Right atrium auricular region (tissue), 2 donors: ENCODE data around the gene LRRC71. TPM values are rescaled to one million over a fixed set of nuclear protein-coding genes. Genes with fewer than 3 reads are reported as not detected.
A peak's percentile ranks its signal among the peaks of the same experiment; 100 is the strongest.

Source experiments
- DNase-seq: peaks from one replicate; pipeline ENCODE4 v3.0.0-alpha.2; 2019; ENCODE audit warnings: low spot score
- H3K27ac ChIP-seq, 2 donors: fragments of 200-600 bp; sonication (generic); 1 replicate in 1 of 2; 2 replicates in 1 of 2; pipeline ENCODE4 v1.5.1; 2016 to 2019
- H3K27me3 ChIP-seq, 2 donors: fragments of 200-600 bp; sonication (generic); one replicate each; pipeline versions ENCODE4 v1.5.1 to v1.6.0; 2017 to 2019
- H3K36me3 ChIP-seq: fragments of 200-600 bp; sonication (generic); one replicate; pipeline ENCODE4 v1.5.1; 2016
- H3K4me1 ChIP-seq, 2 donors: fragments of 200-600 bp; sonication (generic); one replicate each; pipeline versions ENCODE4 v1.5.1 to v1.6.0; 2017 to 2019
- H3K4me3 ChIP-seq, 2 donors: fragments of 200-600 bp; sonication (generic); 1 replicate in 1 of 2; 2 replicates in 1 of 2; pipeline ENCODE4 v1.5.1; 2017 to 2019; ENCODE audit warnings: mild to moderate bottlenecking in 1 of 2, moderate library complexity in 1 of 2
- H3K9me3 ChIP-seq, 2 donors: fragments of 200-600 bp; sonication (generic); one replicate each; pipeline ENCODE4 v1.5.1; 2019
- total RNA-seq, 2 donors: library from RNA; depleted of rRNA; stranded (reverse); fragments of >200 nt; gene quantifications; one replicate each; pipeline ENCODE4 v1.1.0, GENCODE V29; 2016
- TF ChIP-seq, protein P1 (sequence below), 2 donors: fragments of 200-600 bp; sonication (generic); IDR thresholded peaks; one replicate each; pipeline ENCODE4 v1.5.1; 2019; ENCODE audit warnings: antibody characterized with exemption in 2 of 2

LRRC71 gene
- total RNA-seq, 2 donors from 2014 or later, result not detected

DNA sequence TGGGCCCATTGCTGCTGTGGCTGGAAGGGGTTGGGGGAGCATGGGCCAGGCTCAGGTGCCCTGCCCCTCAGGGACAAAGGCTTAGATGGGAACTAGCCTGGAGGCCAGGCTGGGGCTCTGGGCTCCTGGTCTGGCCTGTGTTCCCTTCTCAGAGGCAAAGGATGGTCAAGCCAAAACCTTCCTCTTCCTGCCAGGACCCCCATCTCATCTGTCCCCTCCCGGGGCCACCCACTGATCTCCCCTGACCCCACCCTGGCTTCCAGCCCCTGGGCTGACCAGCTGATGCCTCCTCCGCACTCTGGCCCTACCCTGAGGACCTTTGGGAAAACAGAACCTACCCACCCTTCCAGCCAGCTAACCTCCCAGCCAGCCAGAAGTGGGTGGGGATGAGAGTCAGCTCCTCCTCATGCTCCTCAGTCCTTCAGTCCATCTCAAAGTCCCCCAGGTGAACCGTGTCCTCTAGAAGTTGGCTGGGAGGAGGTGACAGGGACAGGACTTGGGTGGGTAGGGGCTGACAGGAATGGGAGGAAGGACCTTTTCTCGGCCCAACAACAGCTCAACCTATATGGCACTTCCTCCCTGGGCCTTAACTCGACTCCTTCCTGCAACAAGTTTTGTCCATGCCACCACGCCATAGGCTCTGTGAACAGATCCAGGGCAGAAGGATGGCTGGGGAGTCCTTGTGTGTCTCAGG is 19.4 kb upstream of the LRRC71 start:
- H3K36me3 ChIP-seq, result no peaks in the 10 kb centered on the region
- no peaks in the 10 kb centered on the region for H3K9me3 ChIP-seq
- H3K27ac ChIP-seq, result peak overlapping the region in 1 of 2 donors; percentile 21
- TF ChIP-seq, protein P1, sequence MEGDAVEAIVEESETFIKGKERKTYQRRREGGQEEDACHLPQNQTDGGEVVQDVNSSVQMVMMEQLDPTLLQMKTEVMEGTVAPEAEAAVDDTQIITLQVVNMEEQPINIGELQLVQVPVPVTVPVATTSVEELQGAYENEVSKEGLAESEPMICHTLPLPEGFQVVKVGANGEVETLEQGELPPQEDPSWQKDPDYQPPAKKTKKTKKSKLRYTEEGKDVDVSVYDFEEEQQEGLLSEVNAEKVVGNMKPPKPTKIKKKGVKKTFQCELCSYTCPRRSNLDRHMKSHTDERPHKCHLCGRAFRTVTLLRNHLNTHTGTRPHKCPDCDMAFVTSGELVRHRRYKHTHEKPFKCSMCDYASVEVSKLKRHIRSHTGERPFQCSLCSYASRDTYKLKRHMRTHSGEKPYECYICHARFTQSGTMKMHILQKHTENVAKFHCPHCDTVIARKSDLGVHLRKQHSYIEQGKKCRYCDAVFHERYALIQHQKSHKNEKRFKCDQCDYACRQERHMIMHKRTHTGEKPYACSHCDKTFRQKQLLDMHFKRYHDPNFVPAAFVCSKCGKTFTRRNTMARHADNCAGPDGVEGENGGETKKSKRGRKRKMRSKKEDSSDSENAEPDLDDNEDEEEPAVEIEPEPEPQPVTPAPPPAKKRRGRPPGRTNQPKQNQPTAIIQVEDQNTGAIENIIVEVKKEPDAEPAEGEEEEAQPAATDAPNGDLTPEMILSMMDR (IDR thresholded peaks at IDR 0.05), result no peak
- no peaks in the 10 kb centered on the region for H3K27me3 ChIP-seq
- peaks cover 0 to 84% of the 10 kb centered on the region in 2 donors for H3K4me1 ChIP-seq
- no peak overlapping the region for H3K4me3 ChIP-seq
- DNase-seq, result no peak

DNA sequence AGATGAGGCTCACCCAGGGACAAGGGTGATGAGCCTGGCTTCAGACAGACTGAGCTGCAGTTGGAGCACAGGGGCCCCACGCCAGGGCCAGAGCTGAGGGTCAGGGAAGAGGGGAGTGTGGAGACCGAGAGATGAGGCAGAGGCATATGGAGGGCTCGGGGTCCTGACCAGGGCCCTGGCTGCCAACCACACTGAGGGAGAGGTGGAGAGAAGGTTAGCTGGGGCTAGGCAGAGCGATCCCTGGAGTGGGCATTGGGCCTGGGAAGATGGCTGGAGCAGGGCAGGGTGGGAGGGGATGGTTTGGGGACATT is 18.9 kb upstream of the LRRC71 start:
- H3K27ac ChIP-seq, result peak overlapping the region in 1 of 2 donors; percentile 21
- H3K27me3 ChIP-seq, result no peaks in the 10 kb centered on the region
- no peak for DNase-seq
- H3K9me3 ChIP-seq, result no peaks in the 10 kb centered on the region
- H3K4me3 ChIP-seq, result no peak overlapping the region
- TF ChIP-seq, protein P1 (IDR thresholded peaks at IDR 0.05), result no peak
- H3K36me3 ChIP-seq, result no peaks in the 10 kb centered on the region
- peaks cover 0 to 79% of the 10 kb centered on the region in 2 donors for H3K4me1 ChIP-seq

DNA sequence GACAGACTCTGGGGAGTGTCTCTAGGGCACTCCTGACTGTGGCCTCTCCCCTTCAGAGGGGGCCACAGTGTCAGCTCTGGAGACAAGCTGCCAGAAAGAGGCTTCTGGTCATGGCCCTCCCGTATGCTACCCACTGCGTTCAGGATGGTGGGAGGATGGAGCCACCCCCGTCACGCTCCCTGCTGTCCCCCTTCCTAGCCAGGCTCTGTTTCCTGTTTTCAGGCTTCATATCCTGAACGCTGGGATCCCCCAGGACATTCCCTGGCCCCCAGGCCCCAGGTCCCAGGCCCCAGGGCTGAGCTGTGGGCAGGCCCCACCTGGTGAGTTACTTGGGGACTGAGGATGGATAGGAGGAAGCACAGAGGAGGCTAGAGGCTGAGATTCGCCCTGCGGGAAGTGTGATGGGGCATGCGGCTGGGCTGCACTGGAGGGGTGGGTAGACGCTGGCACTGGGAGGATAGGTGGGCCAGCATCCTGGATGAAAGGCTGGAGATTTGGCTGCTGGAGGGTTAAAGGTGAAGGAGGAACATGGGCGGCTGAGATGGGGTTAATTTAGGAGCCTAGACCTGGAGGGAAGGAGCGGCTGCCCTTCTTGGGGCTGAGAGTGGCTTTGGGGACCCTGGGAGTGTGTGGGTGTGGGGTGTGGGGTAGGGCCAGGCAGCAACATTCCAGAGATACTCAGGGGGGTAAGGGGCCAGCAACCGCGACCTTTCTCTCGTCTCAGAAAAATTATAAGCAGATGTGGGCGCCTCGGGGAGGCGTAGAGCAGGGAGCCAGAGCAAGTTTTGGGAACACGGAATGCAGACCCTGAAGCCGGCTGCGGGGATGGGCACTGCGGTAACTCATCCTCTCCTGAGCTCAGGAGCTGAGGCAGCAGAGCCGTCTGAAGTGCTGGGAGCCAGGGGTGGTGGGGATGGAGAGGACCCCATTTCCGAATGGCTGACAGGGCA is 18.2 kb upstream of the LRRC71 start:
- TF ChIP-seq, protein P1 (IDR thresholded peaks at IDR 0.05), result no peak
- Histone ChIP-seq H3K9me3 (no peaks in the 10 kb centered on the region), H3K4me1 (peaks cover 0 to 72% of the 10 kb centered on the region in 2 donors), H3K27me3 (no peaks in the 10 kb centered on the region), H3K27ac (no peak overlapping the region), H3K4me3 (no peak overlapping the region), H3K36me3 (no peaks in the 10 kb centered on the region)
- DNase-seq, result no peak

DNA sequence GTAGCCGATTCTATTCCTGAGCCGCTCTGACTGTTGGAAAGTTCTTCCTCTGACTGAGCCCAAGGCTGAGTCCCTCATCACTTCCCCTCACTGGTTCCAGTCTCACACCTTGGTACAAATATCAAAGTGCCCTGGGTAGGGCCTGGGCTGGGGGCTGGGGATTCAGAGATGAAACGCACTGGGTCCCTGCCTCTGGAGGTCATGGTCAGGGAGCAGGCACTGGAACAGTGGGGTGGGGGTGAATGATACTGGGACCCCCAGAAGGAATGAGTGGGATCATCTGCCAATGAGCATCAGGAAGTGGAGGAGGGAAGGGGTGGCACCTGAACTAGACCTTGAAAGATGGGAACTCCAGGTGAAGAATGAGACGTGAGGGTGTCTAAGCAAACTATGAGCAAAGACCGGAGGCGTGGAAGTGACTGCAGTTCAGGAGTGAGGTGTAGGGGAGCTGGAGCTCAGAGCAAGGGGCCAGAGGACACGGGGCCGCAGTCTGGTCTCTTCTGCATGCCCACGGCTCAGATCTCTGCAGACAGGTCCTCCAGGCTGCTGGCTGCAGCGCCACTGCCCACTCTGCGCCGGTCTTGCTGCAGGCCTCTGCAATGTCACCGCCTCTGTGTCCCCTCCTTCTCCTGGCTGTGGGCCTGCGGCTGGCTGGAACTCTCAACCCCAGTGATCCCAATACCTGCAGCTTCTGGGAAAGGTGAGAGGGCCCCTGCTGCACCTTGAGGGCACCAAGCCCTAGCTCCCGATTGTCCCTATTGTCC is 16.9 kb upstream of the LRRC71 start:
- H3K36me3 ChIP-seq, result no peaks in the 10 kb centered on the region
- peaks cover 0 to 71% of the 10 kb centered on the region in 2 donors for H3K4me1 ChIP-seq
- H3K27me3 ChIP-seq, result no peaks in the 10 kb centered on the region
- DNase-seq, result no peak
- H3K4me3 ChIP-seq, result no peak overlapping the region
- no peak overlapping the region for H3K27ac ChIP-seq
- TF ChIP-seq, protein P1 (IDR thresholded peaks at IDR 0.05), result no peak
- no peaks in the 10 kb centered on the region for H3K9me3 ChIP-seq

GRCh38 chr1:156904187-156904959 is 16.1 kb upstream of the LRRC71 start:
- peaks cover 0 to 66% of the 10 kb centered on the region in 2 donors for H3K4me1 ChIP-seq
- no peak overlapping the region for H3K27ac ChIP-seq
- H3K27me3 ChIP-seq, result no peaks in the 10 kb centered on the region
- TF ChIP-seq, protein P1 (IDR thresholded peaks at IDR 0.05), result no peak
- no peak overlapping the region for H3K4me3 ChIP-seq
- H3K36me3 ChIP-seq, result peaks cover 2% of the 10 kb centered on the region
- H3K9me3 ChIP-seq, result no peaks in the 10 kb centered on the region
- no peak for DNase-seq
